ENCODE measurements around the gene ARVCF.

Gene ARVCF

GRCh38 chr22:20053407-20054033 is 36.9 kb upstream of the ARVCF start:
- ATAC-seq, result no peak

- no peak for ATAC-seq
These were observed 36.0 kb upstream of the ARVCF start for GRCh38 chr22:20052309-20053259.

- no peak for ATAC-seq
These were observed 35.3 kb upstream of the ARVCF start for GRCh38 chr22:20051927-20052308.

- no peak for ATAC-seq
These were observed 30.1 kb upstream of the ARVCF start for GRCh38 chr22:20046730-20047129.

GRCh38 chr22:20044495-20045151 is 28.0 kb upstream of the ARVCF start:
- no peak for ATAC-seq

- no peak for ATAC-seq
These were observed 27.3 kb upstream of the ARVCF start for GRCh38 chr22:20043997-20044342.

- ATAC-seq, result no peak
These were observed 26.7 kb upstream of the ARVCF start for GRCh38 chr22:20043057-20043996.

- no peak for ATAC-seq
These were observed 23.9 kb upstream of the ARVCF start for GRCh38 chr22:20040327-20041200.

- ATAC-seq, result no peak
These were observed 23.2 kb upstream of the ARVCF start for GRCh38 chr22:20039683-20040325.

GRCh38 chr22:20038574-20038973 is 22.0 kb upstream of the ARVCF start:
- no peak for ATAC-seq

GRCh38 chr22:20037419-20037818 is 20.8 kb upstream of the ARVCF start:
- peak in 1 of 2 donors; percentile 49 for ATAC-seq

GRCh38 chr22:20036535-20037392 is 20.1 kb upstream of the ARVCF start:
- no peak for ATAC-seq

GRCh38 chr22:20036084-20036482 is 19.5 kb upstream of the ARVCF start:
- ATAC-seq, result no peak

- ATAC-seq, result no peak
These were observed 18.9 kb upstream of the ARVCF start for GRCh38 chr22:20035375-20036083.

- peak in 1 of 2 donors; percentile 30 for ATAC-seq
These were observed 17.5 kb upstream of the ARVCF start for GRCh38 chr22:20034143-20034542.

- no peak for ATAC-seq
These were observed 16.6 kb upstream of the ARVCF start for GRCh38 chr22:20033045-20033706.

- ATAC-seq, result no peak
These were observed 15.9 kb upstream of the ARVCF start for GRCh38 chr22:20032407-20032991.

GRCh38 chr22:20031732-20032406 is 15.2 kb upstream of the ARVCF start:
- ATAC-seq, result peak; percentile 41 to 65
